Activated CD8-positive, alpha-beta memory T cell treated with anti-CD3 and anti-CD28 coated beads for 4 hours (primary cell): ENCODE data around the gene SGIP1.
A peak's percentile ranks its signal among the peaks of the same experiment; 100 is the strongest.
"Not testable (repeated sequence)": the region's sequence is repeated elsewhere in the genome, so short reads cannot be mapped to it uniquely, and the experiment has no call there.

Source experiments
- DNase-seq, 2 donors: peaks; one replicate each; pipeline ENCODE4 v3.0.0-alpha.2; 2020; ENCODE audit warnings: low read depth in 2 of 2

The SGIP1 gene

DNA sequence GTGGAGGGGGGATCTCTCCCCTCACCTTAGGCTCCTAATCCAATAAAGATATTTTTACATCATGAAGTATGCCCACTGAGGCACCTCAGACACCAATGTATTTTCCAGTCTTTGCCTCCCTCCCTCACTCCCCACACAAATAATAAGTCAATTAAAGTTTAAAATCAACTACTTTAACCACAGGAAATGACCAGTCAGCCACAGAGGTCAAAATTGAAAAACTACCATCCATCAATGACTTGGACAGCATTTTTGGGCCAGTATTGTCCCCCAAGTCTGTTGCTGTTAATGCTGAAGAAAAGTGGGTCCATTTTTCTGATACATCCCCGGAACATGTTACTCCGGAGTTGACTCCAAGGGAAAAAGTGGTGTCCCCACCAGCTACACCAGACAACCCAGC is 147.7 kb downstream of the SGIP1 start:
- DNase-seq = no peak

GRCh38 chr1:66682106-66682505 is 148.2 kb downstream of the SGIP1 start:
- DNase-seq = no peak

DNA sequence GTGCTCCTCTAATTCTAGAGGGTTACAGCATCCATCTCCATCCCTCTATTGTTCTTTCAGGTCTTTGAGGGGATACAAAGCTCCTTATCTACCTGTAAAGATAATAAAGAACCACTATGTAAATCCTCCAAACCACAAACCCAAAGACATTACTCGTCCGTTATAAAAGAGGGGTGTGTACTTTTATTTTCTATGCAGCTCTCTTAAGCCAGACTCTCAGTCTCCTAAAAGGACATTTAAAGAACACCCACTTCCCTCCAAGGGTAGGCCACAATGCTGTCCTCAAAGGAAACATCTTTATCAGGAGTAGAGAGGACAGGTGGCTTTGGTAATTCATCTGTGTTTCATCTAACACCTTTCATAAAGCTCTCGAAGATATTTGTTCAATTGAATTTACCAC is 150.4 kb downstream of the SGIP1 start:
- DNase-seq = no peak

- no peak for DNase-seq
Measured at GRCh38 chr1:66685265-66685664, 151.3 kb downstream of the SGIP1 start.

GRCh38 chr1:66685670-66686069 is 151.7 kb downstream of the SGIP1 start:
- DNase-seq = no peak

DNA sequence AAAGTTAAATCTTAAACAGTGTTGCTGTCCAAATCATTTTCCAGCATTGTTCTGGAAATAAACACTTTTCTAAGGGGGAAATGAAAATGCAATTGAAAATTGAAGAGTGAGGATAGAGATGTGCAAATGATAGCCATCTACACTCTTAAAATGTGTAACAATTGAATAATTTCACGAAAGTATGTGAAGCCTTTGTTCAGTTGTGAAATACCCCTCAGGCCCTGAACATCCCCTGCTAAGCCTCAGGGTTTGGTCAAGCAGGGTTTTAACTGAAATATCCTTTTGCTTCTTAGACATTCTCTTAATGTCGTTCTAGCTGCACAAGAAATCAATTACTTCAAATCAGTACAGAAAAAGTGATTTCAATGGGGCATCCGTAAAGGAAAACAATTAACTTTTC is 152.5 kb downstream of the SGIP1 start:
- no peak for DNase-seq

DNA sequence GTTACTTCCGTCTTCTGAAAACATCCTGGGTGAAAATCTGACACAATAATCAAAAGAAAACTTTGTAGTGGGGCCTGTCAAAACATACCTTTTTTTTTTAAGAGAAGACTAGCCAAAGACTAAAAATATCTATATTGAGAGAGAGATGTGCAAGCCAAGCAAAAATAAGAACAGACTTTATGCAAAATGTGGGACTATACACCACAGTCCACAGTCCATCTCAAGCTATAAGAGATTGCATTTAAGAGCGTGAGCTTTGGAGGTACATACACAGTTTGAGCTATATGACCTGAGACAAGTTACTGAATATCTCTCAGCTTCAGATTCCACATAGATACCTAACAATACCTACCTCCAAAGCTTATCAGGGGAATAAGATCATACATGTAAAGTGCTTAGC is 153.4 kb downstream of the SGIP1 start:
- DNase-seq = no peak

GRCh38 chr1:66690666-66691381 is 156.9 kb downstream of the SGIP1 start:
- DNase-seq = no peak

GRCh38 chr1:66692681-66693080 is 158.7 kb downstream of the SGIP1 start:
- no peak for DNase-seq

DNA sequence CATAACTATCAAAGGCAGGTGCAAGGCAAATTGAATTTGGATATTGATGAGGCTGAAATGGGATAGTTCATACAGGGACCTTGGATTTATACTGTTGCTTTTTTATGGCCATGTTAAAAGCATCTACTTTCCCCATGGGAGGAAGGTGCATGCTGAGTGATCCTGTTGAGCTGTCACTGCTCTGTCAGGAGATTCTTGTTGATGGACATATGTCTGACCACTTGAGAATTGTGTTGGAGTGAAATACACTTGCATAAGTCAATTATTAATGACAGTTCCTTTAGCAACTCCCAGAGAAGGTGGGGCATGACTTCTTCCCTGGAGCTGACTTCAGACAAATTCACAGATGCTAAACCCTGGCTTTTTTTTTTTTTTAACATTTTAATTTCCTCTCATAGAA is 159.9 kb downstream of the SGIP1 start:
- DNase-seq = no peak

GRCh38 chr1:66695116-66695515 is 161.2 kb downstream of the SGIP1 start:
- no peak for DNase-seq

DNA sequence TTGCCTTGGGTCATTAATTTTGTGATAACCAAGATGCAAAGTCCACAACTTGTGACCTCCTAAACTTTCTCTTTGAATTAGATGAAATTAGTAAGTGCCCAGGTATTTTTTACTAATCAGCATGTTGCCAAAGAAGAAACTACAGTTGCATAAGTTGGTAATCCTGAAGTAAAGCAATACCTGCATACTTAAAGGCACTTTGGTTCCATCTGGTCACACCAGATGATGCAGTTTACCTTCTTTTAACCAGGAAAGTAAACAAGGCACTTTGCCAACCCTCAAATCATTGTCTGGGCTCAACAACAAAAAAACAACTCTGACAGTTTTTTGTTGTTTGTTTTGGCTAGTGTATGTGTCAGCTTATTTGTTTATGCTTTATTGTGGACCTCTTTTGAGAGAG is 162.8 kb downstream of the SGIP1 start:
- no peak for DNase-seq

DNA sequence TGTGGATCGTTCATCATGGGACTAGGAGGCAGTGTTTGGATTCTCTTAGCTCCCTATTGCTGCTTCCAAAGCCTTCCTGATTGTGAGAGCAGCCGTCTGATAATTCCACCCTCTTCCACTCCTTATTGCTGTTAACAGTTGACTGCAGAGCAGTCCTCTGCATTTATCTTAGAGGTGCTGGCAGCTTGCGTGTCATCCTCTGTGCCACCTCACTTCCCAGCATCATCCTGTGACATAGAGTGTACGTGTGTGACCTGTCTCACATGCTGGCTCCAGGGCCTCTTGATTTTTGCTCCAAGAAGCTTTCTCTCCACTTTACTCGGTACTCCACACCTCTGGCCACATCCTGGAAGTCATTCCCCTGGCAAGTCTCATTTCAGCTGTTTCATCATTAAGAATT is 165.3 kb downstream of the SGIP1 start:
- no peak for DNase-seq

GRCh38 chr1:66704177-66704875 is 170.4 kb downstream of the SGIP1 start:
- DNase-seq = no peak

- no peak for DNase-seq
Measured at GRCh38 chr1:66705110-66705509, 171.2 kb downstream of the SGIP1 start.

GRCh38 chr1:66711420-66711819 is 177.5 kb downstream of the SGIP1 start:
- DNase-seq = no peak

DNA sequence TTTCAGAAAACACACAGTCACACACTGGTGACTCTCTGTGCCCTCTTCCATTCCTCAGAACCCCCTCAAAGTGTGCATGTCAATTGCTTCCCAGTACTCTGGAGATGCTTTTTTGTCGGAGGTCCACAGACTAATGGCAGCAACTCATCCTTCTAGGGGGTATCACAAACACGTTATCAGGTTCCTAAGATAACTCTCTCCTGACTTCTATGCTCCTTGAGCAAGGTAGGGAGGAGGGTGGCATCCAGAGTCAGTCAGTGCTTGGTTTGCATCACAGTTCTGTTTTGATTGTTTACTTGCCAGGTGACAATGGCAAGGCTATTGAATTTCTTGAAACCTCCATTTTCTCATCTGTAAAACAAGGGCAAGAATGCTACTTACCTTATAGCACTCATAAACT is 178.9 kb downstream of the SGIP1 start:
- DNase-seq = no peak

GRCh38 chr1:66723985-66724384 is 190.0 kb downstream of the SGIP1 start:
- DNase-seq = no peak

- DNase-seq = peak; percentile 7 to 8
Measured at GRCh38 chr1:66725885-66726665, 192.1 kb downstream of the SGIP1 start.

DNA sequence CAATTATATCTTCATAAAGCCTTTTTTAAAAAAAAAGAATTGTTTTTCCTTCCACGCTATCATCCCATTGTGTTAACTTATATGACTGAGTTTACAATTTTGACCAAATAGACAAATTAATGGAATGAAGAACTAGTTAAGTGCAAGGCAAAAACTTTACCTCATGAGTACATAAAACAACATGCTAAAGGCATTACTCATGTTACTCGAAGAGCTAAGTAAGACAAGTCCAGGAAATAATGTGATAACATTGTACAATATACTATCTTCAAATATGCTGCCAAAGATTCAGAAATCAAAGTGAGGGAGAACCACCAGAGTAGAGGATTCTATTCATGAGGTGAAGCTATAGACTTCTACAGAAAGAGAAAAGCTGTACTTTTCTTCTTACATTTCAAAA is 194.1 kb downstream of the SGIP1 start:
- DNase-seq = no peak

- not testable (repeated sequence) for DNase-seq
Measured at GRCh38 chr1:66728716-66729115, 194.8 kb downstream of the SGIP1 start.

DNA sequence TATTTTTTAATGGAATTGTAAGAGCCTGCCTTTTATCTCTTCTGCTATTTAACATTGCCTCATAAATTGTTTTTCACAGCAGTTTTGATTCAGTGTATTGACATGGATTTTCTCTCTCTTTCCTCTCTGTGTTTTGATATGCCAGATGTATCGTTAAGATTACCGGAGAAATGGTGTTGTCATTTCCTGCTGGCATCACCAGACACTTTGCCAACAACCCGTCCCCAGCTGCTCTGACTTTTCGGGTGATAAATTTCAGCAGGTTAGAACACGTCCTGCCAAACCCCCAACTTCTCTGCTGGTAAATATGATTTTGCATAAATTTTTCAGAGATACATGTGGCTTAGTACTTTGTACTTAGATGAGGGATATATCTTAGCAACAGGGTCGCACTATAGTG is 195.2 kb downstream of the SGIP1 start:
- DNase-seq = no peak

GRCh38 chr1:66729523-66729922 is 195.6 kb downstream of the SGIP1 start:
- DNase-seq = no peak
